ENCODE results near the gene DROSHA.

Gene DROSHA

DNA sequence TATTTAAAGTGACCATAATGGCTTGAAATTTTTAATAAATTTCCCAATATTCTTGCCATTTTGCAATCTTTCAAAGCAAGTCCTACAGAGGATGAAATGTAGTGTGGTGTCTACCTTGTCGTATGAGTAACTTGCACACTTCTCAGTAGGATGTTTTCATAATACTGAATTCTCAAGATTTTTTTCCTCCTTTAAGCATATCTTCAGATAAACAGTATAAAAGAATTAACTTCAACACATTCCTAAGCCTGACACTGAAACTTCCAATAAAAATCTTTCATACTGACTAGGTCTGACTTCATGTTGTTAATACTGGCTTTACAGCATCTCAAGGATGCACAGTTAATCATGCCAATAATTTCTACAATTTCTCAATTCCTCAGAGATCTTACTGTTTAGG, 62.0 kb downstream of the DROSHA start:
- DNase-seq (ENCODE audit: low read depth) = peak; percentile 60

DNA sequence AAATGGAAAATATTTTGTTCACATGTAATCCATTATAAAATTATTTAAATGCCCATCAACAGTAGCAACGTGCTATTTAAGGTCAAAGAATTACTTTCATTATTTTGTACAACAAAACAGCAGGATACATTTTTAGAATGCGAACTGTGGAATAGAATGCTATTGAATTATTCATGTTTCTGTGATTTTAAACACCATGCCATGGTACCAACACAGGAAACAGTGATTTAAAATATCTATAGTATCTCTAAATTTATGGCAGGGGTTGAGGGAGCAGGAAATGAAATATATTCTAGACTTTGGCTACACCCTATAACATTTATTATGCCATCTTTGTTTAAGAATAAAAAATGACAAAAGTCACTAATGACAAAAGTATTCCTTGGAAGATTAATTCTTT, 62.4 kb downstream of the DROSHA start:
- no peak for DNase-seq (ENCODE audit: low read depth)

DNA sequence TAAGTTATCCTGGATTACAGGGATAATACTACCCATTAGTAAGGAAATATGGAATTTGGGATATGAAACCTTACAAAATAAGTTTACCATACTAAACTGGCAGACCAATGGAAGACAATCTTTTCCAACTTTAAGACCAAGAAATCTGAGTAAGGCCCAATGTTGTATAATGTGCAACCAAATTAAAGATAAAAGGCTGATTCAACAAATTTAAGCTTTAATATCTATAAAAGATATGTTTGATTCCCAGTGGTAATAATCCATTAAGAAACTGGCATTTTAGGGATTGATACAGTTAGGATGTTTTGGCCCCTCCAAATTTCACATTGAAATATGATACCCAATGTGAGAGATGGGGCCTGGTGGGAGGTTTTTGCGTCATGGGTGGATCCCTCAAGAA, 66.6 kb downstream of the DROSHA start:
- no peak for DNase-seq (ENCODE audit: low read depth)

DNA sequence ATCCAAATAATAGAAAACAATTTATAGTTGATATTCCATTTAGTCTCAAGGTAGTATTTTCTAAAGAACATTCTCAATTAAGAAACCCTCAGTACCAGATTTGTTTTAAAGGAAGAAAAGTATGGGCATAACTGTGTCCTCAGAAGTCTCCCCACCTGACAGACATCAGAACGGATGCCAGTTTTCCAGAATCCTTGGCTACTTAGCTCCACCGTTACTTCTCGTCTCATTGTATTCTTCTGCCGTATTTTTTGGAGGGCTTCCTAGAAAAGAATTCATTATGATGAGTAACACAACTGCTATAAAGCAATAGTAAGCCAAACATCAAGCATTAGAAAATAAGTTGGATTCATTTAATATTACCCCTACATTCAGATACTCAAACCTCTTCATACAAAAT, 67.8 kb downstream of the DROSHA start:
- no peak for DNase-seq (ENCODE audit: low read depth)

DNA sequence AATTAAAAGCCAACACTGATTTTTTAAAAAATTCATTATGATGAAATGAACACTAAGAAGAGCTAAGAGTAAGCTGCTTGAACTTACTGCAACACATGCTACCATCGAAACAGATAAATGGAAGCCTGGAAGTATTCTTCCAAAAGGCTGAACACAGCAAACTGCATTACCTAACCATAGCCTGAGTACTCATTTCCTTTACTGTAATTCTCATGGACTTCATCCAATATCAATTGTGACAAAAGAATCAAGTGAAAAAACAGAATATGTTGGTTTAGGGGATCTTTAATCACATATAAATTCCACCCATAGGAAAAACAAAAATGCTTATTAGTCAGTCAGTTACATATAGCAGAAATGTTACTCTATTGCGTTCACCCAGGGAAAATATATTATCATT, 68.5 kb downstream of the DROSHA start:
- DNase-seq (ENCODE audit: low read depth) = no peak

DNA sequence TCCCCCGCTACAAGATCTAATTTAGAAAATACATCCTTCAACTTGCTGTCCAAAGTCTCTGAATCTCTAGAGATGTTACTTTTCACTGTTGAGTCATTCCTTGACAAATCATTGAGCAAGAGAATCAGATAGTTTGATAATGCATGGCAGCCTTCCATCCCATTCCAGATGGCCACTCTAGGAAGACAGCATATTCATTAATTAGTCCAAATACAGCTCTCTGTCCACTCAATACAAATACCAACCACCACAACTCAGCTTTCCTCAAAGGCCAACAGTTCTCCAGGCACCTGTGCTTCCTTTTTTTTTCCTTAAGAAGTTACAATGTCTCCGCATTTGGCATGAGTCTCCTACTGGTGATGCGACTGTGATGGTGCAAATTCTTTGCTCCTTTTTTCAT, 72.3 kb downstream of the DROSHA start:
- DNase-seq (ENCODE audit: low read depth) = no peak

DNA sequence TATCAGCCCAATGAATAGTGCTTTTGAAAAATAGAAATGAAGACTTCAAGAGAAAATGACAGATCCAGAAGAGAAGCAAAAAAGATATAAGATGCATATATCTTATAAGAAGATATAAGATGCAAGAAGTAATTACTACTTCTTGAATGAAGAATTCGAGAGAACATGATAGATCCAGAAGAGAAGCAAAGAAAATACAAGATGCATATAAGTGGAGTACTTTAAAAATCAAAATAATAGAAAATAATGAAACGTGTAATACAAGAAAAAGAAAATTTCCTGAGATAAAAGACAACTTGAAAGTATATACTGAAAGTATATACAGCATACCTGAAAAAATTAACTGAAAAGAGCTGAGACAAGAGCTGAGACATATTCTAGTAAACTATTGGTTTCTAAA, 76.7 kb downstream of the DROSHA start:
- DNase-seq (ENCODE audit: low read depth) = no peak

DNA sequence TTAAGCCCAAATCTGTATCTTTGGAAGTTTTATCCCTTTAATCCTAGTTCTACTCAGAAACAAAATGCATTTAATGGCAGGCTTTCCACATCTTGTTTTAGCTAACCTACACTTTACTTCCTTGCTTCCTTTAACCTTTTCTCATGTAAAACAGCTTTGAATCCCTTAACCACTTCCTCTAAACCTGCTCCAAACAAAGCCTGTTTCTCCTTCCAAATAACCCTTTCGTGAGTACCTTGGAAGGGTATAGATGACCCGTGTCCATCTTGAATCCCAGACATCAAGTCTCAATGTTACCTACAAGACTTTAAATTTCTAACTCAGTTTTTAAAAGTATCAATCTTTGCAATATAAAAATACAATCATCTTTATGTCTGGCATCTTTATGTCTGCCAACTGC, 78.4 kb downstream of the DROSHA start:
- DNase-seq (ENCODE audit: low read depth) = no peak

DNA sequence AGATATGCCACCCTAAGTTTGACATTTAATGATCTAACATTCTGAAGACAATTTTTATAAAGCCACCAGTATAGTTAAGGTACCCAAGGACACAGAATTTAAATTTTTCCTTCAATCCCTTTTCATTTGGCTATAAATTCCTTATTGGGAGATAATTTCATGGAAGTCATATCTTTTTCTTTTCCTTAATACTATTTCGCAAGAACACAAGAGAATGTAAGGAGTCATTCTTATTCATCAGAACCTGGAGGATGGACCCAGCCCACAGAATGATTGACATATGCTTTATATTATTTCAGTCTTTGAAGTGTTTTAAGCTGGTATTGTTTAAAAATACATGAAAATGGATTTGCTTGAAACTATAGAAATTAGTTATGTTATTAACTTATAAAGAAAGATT, 79.6 kb downstream of the DROSHA start:
- peak; percentile 38 for DNase-seq (ENCODE audit: low read depth)

DNA sequence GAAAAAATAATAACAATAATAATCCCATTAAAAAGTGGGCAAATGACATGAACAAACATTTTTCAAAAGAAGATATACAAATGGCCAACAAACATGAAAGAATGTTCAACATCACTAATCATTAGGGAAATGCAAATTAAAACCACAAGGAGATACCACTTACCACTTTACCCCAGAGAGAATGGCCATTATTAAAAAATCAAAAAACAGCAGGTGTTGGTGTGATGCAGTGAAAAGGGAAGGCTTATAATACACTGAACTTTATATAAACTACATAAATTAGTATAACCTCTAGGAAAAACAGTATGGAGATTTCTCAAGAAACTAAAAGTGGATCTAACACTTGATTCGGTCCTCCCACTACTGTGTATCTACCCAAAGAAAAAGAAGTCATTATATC, 81.9 kb downstream of the DROSHA start:
- DNase-seq (ENCODE audit: low read depth) = no peak

DNA sequence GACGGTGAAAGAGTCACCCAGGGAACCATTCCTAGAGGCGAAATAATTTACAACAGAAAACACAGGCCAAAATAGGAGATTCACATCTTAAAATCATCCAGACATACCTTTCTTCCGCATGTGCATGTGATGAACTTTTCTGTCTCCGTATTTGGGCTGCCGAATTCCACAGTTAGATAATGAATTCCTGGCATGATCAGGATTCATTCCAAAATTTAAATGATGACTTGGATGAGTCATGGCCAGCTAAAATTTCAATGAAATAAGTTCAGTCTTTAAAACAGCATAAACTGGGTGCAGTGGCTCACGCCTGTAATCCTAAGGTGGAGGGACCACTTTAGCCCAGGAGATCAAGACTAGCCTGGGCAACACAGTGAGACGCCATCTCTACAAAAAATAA, 82.7 kb downstream of the DROSHA start:
- no peak for DNase-seq (ENCODE audit: low read depth)

DNA sequence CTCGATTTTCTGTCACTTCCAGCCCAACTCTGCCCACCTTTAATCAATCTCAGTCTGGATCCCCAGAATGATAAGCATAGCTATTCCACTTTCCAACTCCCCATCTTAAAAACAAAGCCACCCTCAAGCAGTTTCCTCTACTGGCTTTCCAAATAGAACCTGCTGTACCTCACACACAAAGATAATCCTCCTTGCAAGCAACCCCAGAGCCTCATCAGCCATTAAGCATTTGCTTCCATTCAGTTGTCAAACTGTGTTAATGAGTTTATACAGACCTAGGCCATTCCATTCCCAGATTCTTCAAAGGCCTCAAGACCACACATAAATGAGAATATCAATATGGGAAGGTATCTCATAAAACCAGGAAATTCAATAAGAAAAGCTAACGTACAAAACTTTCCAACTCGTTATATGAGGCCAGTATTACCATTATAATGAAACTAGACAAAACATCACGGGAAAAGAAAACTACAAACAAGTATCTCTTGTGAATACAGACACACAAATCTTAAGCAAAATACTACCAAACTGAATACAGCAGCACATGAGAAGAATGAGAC, 86.8 kb downstream of the DROSHA start:
- no peak for DNase-seq (ENCODE audit: low read depth)

DNA sequence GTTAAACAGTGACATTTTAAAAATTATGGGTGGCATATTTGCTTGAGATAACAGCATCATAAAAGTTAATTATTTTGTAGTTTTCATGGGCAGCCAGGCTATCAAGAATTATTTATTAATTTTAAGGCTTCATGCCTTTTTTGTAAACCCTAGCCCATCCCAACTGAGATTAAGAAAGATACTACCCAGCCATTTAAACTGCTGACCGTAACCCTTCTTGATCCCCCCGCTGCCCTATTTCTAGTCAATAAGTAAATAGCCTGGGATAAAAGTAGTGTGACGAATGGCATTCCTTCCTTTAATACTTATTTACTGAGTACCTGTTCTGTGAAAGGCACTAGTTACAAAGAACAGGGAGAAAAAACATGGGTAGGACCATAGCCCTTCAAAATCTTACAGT, 88.3 kb downstream of the DROSHA start:
- no peak for DNase-seq (ENCODE audit: low read depth)

DNA sequence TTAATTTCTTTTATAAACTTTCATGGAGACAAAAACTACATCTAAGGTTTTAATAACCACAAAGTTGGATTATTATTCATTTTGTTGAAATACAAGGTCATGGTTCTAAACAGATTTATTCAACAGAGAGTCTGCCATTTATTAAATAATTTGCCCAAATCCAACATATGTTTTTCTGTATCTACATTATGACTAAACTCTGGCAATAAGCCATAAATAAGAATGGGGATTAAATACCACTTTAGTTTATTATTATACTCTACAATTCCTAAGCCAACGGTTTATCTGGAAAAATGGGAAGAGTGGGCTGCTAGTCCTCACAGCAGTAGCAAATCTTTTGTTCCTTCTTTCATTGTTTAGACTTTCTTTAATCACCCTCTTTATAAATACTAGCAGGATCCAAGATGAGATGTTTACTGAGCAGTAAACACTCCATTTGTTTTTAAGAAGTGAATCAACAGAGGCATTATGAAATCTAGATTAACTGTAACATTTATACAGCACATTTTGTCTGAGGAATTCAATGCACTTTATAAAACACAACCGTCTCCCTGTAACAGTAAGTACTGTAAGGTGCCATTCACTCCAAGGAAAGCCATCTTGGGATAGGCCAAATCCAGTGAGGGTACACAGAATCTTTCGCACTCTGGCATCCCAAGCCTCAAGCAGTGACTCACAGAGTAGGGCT, 89.7 kb downstream of the DROSHA start:
- DNase-seq (ENCODE audit: low read depth) = peak; percentile 69

DNA sequence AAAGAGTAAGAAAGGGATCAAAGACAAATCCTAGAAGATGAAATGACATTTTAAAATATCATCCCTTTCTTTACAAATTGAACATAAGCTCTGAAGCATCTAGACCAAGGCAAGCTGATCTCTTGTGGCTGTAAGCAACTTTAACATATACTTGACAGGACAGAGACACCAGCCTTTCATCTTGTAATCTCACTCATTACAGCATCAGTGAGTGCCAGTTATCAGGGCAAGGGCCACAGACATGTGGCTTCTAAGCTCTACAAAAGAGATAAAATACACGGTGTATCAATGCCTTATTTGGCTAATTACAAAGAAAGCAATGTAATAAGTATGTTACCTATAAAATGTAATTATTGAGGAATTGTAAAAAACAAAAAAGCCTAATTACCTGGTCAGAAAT, 95.0 kb downstream of the DROSHA start:
- no peak for DNase-seq (ENCODE audit: low read depth)

DNA sequence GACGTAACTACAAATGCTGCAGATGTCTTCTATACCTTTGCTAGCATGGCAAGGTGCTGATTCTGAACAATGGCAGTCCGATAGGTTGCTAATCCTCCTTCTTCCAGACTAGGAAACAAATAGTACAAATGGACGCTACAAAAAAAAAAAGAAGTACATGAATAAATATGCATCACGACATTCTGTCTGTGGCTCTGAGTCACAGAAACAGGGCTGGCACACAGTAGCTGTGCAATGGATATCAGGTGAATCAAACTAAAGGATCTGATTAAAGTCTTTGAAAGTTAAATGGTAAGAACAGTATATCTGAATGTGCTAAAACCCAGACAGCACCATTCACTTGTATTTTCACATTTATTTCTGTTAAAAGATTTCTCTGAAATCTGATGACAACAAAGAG, 96.2 kb downstream of the DROSHA start:
- DNase-seq (ENCODE audit: low read depth) = no peak

DNA sequence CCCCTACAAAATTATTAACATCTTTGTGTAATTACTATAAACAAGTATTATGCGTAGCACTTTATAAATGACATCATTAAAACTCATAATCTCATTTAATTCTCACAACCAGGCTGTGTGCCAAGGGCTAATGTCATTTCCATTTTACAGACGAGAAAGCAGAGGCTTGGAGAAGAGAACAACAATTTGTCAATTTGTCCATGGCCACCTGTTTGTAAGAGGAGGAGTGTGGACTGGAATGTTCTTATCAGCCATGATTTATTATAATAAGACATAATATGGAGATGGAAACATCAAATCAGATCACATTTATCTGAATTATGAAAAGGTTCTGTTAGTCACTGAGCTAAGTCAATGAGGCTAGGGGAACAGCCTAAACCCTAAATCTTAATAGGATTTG, 97.0 kb downstream of the DROSHA start:
- no peak for DNase-seq (ENCODE audit: low read depth)

DNA sequence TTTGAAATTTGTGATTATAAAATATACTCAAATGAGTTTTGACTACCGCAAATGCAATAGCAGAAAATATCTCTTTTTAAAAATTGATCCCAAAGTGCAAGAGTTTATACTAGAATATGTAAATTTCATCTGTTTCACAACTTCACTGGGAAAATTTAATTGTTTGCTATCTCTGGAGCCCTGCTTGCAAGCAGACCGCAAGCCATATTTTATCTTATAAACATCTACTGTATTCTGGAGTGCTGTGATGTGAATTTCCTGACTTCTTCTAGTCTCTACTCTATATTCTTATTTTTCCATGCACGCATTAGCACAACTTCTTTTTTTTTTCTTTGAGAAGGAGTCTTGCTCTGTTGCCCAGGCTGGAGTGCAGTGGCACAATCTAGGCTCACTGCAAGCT, 98.7 kb downstream of the DROSHA start:
- DNase-seq (ENCODE audit: low read depth) = no peak

DNA sequence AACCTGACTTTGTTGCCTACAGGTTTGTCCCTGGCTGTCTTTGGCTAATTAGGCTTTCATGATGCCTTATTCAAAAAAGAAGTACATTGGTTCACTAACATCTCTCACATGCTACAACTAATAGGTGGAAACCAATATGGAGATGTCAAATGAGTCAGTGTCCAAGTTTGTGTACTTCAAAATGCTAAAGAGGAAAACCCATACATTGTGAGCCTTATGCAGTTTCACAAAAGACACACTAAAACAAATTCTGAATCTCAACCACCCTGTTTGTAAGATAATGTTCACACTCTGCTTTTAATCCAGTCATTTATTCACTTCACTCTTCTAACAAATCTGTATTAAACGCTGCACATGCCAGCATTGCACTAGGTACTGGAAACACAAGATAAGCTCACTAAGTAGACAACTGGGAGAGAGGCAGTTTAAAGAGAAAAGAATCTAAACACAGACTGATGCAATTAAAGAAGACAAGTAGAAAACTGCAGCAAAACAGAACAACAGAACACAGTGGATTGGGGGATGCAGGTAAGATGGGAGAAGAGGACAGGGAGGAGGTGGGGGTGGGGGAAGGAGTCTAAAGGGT, 104.1 kb downstream of the DROSHA start:
- DNase-seq (ENCODE audit: low read depth) = no peak

DNA sequence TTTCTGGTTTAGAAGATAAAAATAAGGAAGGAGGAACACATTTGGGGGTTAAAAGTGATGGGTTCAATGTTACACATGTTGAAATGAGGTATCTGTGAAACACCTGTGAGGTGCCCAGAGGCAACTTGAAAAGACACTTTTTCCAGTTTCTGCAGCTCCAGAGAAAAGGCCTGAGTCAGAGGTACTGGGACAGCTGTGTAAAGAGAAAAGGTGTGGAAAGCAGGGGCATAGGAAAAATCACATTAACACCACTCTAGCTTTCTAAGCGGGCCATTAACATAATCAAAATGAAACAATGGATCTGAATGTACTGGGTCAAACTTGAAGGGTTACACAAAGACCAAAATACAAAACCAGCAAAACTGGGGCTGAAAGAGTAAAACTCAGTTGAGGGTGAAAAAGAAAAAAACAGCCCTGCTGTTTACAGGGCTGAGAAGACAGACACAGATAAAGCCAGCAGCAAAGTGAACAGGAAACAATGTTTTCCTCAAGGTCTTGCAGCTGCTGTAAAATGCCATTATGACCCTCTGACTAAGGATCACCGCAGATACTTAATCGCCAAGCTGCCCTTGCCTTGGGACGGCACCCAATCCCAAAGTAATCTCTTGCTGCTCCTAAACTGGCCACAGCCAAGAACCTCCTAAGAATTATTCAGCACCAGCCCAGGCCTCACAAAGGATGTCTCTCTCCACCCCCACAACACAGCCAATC, 104.7 kb downstream of the DROSHA start:
- DNase-seq (ENCODE audit: low read depth) = peak; percentile 60

DNA sequence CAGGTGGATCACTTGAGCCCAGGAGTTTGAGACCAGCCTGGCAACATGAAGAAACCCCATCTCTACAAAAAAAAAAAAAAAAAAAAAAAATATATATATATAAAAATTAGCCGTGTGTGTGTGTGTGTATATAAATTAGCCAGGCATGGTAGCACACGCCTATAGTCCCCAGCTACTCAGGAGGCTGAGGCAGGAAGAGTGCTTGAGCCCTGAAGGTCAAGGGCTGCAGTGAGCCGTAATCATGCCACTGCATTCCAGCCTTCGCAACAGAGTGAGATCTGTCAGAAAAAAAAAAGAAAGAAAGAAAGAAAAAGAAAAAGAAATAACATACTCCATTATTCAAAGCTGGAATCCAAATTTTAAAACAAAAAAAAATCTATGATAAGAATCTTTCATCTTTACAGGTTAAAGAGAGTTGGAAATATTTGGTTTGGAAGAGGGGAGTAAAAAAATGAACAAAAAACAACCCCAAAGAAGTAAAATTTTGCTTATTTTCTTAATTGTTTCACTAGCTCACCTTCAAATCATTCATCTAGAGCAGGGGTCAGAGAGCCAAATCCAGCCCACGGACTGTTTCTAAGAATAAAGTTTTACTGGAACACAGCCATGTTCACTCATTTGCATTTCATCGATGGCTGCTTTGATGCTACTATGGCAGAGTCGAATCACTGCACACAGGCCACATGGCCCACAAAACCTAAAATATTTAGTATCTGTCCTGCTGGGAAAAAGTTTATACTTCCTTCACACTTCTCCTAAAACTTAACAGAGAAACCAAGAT, 109.9 kb downstream of the DROSHA start:
- no peak for DNase-seq (ENCODE audit: low read depth)

DNA sequence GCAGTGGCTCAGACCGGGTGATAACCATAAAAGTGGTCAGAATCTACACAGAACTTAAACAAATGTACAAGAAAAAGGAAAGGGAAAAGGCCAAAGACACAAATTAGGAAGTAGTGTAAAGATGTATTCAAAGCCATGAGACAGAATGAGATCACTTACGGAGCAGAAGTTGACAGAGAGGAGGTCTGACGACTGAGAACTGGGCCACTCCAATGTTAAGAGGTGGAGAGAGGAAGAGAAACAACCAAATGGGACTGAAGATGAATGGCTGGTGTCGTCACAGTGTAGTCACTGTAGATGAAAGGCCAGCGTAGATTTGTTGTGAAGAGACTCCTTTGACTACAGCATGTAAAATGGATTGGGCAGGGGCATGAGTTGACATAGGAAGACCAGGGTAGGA, 114.4 kb downstream of the DROSHA start:
- DNase-seq (ENCODE audit: low read depth) = no peak

DNA sequence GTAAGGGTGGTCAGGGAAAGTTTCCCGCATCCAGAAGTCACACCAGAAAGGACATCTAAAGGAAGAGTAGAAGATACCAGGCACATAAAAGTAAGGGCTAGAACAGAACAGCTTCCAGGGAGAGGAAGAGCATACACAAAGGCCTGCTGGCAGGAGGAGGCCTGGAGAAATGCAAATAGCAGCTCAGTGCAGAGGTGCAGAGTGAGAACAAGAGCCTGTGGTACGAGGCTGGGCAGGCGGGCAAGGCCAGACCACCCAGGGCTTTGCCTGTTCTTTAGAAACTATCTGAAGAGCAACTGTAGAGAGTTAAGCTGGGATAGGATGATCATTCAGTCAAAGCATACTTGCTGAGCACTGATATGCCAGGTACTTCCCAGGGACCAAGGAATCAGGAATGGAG, 115.3 kb downstream of the DROSHA start:
- DNase-seq (ENCODE audit: low read depth) = no peak
